ENCODE measurements around the gene WIPF1. TPM values are rescaled to one million over a fixed set of nuclear protein-coding genes. Genes with fewer than 3 reads are reported as not detected.

Gene WIPF1
- total and polyA plus RNA-seq, 10 donors, result 74.9 to 265 (median 175) TPM

DNA sequence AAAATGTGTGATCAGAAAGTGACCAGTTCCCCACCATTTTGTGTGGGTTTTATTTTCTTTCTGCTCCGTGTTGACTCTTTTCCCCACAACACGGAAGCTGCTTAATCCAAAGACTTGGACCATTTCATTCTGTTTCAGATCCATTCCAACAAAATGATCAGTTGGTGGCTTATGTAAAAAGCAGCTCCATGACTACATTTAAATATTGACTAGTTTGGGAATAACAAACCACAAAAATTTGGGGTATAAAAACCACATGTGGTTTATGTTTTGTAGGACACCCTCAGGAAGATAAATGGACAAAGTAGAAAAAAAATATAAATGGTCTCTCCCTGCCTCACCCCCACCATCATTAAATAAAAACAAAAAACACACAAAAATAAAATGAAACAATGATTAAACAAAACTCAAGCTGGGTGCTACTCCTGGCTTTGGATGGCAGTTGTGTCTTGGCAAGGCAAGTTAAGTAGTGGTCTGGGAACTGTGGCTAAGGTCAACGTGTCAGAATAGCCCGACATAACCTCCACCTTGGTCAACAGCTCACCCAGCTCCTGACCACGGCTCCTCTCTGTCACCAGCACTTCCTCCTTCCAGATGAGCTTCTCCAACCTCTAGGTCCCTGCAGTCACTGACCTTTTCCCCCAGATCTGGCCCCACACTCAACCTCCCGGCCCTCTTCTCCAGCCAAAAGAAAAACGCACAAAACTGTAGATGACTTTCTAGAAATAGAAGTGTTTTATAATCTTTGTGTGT, 12.8 kb upstream of the WIPF1 start:
- 48 to 64% (median 56%) methylated on average over 7 of the region's 7 CpGs for WGBS, 5 donors
- H3K9me3 ChIP-seq, result no peaks in the 10 kb centered on the region
- H3K27me3 ChIP-seq (replicated peaks in 1 of 7), result no peaks in the 10 kb centered on the region
- H3K36me3 ChIP-seq, result peaks cover 0 to 43% (median 0%) of the 10 kb centered on the region in 6 donors
- H3K4me3 ChIP-seq, result peak overlapping the region in 1 of 8 donors; percentile 0
- peaks cover 53 to 100% (median 95%) of the 10 kb centered on the region in 6 donors for H3K4me1 ChIP-seq
- peak overlapping the region in 7 of 8 donors; percentile 2 to 85 (median 65) for H3K27ac ChIP-seq
- peak in 1 of 3 donors; percentile 53 for TF ChIP-seq POLR2AphosphoS5 (IDR thresholded peaks at IDR 0.05)
- TF ChIP-seq, protein P1, sequence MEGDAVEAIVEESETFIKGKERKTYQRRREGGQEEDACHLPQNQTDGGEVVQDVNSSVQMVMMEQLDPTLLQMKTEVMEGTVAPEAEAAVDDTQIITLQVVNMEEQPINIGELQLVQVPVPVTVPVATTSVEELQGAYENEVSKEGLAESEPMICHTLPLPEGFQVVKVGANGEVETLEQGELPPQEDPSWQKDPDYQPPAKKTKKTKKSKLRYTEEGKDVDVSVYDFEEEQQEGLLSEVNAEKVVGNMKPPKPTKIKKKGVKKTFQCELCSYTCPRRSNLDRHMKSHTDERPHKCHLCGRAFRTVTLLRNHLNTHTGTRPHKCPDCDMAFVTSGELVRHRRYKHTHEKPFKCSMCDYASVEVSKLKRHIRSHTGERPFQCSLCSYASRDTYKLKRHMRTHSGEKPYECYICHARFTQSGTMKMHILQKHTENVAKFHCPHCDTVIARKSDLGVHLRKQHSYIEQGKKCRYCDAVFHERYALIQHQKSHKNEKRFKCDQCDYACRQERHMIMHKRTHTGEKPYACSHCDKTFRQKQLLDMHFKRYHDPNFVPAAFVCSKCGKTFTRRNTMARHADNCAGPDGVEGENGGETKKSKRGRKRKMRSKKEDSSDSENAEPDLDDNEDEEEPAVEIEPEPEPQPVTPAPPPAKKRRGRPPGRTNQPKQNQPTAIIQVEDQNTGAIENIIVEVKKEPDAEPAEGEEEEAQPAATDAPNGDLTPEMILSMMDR (IDR thresholded peaks at IDR 0.05 in 8 of 11, conservative IDR thresholded peaks at IDR 0.05 in 3 of 11), result no peak
- TF ChIP-seq POLR2A (IDR thresholded peaks at IDR 0.05), result no peak
- intact Hi-C loops (cut with DNase I; ENCODE audit: low total_unique reads), result no loop called here
- peak; percentile 77 for DNase-seq

DNA sequence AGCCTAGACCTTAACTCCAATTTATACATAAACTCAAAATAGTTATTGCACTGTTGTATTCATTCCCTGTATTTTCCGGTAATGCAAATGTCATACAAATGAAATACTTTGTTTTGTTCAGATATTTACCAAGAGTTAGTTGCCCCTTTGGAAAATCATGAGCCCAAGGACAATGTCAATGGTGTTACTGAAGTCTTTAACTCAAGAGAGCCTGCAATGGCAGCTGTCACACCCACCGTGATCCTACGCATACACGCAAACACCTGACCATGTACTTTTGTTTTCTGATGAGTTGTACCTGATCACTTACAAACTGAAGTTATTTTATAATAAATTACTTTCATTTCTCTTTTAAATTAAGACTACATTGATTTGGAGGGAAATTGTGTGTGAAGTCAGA, 11.7 kb upstream of the WIPF1 start:
- 90 to 95% (median 93%) methylated on average over 4 of the region's 4 CpGs for WGBS, 5 donors
- Histone ChIP-seq H3K36me3 (peaks cover 0 to 46% (median 0%) of the 10 kb centered on the region in 6 donors), H3K4me3 (no peak overlapping the region), H3K27me3 (replicated peaks in 1 of 7) (no peaks in the 10 kb centered on the region), H3K9me3 (no peaks in the 10 kb centered on the region), H3K4me1 (peaks cover 45 to 100% (median 86%) of the 10 kb centered on the region in 6 donors), H3K27ac (peak overlapping the region in 7 of 8 donors; percentile 29 to 85 (median 66))
- TF ChIP-seq POLR2A (IDR thresholded peaks at IDR 0.05) (no peak), POLR2AphosphoS5 (IDR thresholded peaks at IDR 0.05) (no peak)
- TF ChIP-seq, protein P1 (IDR thresholded peaks at IDR 0.05 in 8 of 11, conservative IDR thresholded peaks at IDR 0.05 in 3 of 11), result no peak
- no peak for DNase-seq
- intact Hi-C loops (cut with DNase I; ENCODE audit: low total_unique reads), result loop anchor here (10.0 kb wide), 1 partner anchor 144 kb away; no protein-coding TSS in a partner anchor

DNA sequence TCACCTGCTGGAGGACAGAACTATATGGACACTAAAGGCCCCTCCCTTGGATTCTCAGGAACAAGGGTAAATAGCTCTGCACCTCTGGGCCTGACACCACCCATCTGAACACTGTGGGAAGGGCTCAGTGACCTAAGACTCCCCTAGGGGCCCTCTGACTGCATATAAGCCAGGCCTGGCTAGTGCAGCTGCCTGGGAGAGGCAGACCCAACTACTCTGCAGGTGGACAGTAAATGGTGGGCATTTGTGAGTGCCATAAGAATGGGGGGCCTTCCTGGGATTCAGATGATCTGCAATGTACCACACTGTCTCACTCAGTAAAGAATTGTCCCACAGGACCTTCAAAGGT, 11.2 kb upstream of the WIPF1 start:
- TF ChIP-seq POLR2A (IDR thresholded peaks at IDR 0.05), result no peak
- TF ChIP-seq POLR2AphosphoS5 (IDR thresholded peaks at IDR 0.05), result peak in 1 of 3 donors; percentile 14
- TF ChIP-seq, protein P1 (IDR thresholded peaks at IDR 0.05 in 8 of 11, conservative IDR thresholded peaks at IDR 0.05 in 3 of 11), result no peak
- H3K4me3 ChIP-seq, result no peak overlapping the region
- peaks cover 0 to 41% (median 0%) of the 10 kb centered on the region in 6 donors for H3K36me3 ChIP-seq
- H3K27me3 ChIP-seq (replicated peaks in 1 of 7), result no peaks in the 10 kb centered on the region
- H3K9me3 ChIP-seq, result no peaks in the 10 kb centered on the region
- H3K27ac ChIP-seq, result peak overlapping the region in 7 of 8 donors; percentile 29 to 85 (median 66)
- H3K4me1 ChIP-seq, result peaks cover 45 to 100% (median 84%) of the 10 kb centered on the region in 6 donors
- intact Hi-C loops (cut with DNase I; ENCODE audit: low total_unique reads), result loop anchor here (10.0 kb wide), 1 partner anchor 144 kb away; no protein-coding TSS in a partner anchor
- no peak for DNase-seq
